Endothelial cell (in vitro differentiated cells): Measurements from ENCODE around the gene ITPKC. TPM values are rescaled to one million over a fixed set of nuclear protein-coding genes. Genes with fewer than 3 reads are reported as not detected.

Source experiments
- DNase-seq: peaks from one replicate; pipeline ENCODE4 v3.0.0; 2021; ENCODE audit warnings: low spot score
- H3K27ac Mint-ChIP-seq: one replicate; pipeline ENCODE4 v1.8.0; 2021; ENCODE audit warnings: mixed read lengths, inconsistent platforms; ENCODE audit not compliant: unreplicated experiment
- H3K27me3 Mint-ChIP-seq: one replicate; pipeline ENCODE4 v1.8.0; 2021; ENCODE audit warnings: mild to moderate bottlenecking, moderate library complexity, mixed read lengths, inconsistent platforms; ENCODE audit not compliant: unreplicated experiment
- H3K36me3 Mint-ChIP-seq: one replicate; pipeline ENCODE4 v1.8.0; 2021; ENCODE audit warnings: mild to moderate bottlenecking, low read depth, mixed read lengths, inconsistent platforms; ENCODE audit not compliant: unreplicated experiment
- H3K4me1 Mint-ChIP-seq: one replicate; pipeline ENCODE4 v1.8.0; 2021; ENCODE audit warnings: mild to moderate bottlenecking, mixed read lengths, inconsistent platforms; ENCODE audit not compliant: unreplicated experiment
- H3K4me3 Mint-ChIP-seq: one replicate; pipeline ENCODE4 v1.8.0; 2021; ENCODE audit warnings: mild to moderate bottlenecking, mixed read lengths, inconsistent platforms; ENCODE audit not compliant: unreplicated experiment
- H3K9me3 Mint-ChIP-seq: one replicate; pipeline ENCODE4 v1.8.0; 2021; ENCODE audit warnings: mixed read lengths, inconsistent platforms; ENCODE audit not compliant: unreplicated experiment
- CTCF ChIP-seq: fragments of 200-600 bp; sonication (generic); IDR thresholded peaks from one replicate; pipeline ENCODE4 v1.5.0; 2021; ENCODE audit warnings: antibody characterized with exemption; ENCODE audit not compliant: unreplicated experiment
- total RNA-seq: library from RNA; stranded (reverse); fragmentation: NEBNext Ultra II Directional; extraction: Animal tissue kit (Norgen Biotek cat#: 25700); gene quantifications from one replicate; pipeline ENCODE4 v1.2.1, GENCODE V29; 2021; ENCODE audit not compliant: unreplicated experiment

Gene ITPKC
- total RNA-seq, 1 donor from 2014 or later = 12.1 TPM

GRCh38 chr19:40704491-40705361, 12.2 kb upstream of the ITPKC start:
- H3K9me3 Mint-ChIP-seq = no peaks in the 10 kb centered on the region
- no peak for DNase-seq
- TF ChIP-seq CTCF = no peak
- peaks cover 11% of the 10 kb centered on the region for H3K36me3 Mint-ChIP-seq
- peaks cover 4% of the 10 kb centered on the region for H3K4me1 Mint-ChIP-seq
- no peak overlapping the region for H3K27ac Mint-ChIP-seq
- peak overlapping the region; percentile 21 for H3K4me3 Mint-ChIP-seq
- peaks cover 1% of the 10 kb centered on the region for H3K27me3 Mint-ChIP-seq

- H3K36me3 Mint-ChIP-seq = peaks cover 11% of the 10 kb centered on the region
- peaks cover 4% of the 10 kb centered on the region for H3K4me1 Mint-ChIP-seq
- H3K4me3 Mint-ChIP-seq = no peak overlapping the region
- no peak for DNase-seq
- H3K27ac Mint-ChIP-seq = no peak overlapping the region
- H3K27me3 Mint-ChIP-seq = peaks cover 1% of the 10 kb centered on the region
- H3K9me3 Mint-ChIP-seq = no peaks in the 10 kb centered on the region
- no peak for TF ChIP-seq CTCF
Observed at GRCh38 chr19:40705362-40705651, 11.6 kb upstream of the ITPKC start.

GRCh38 chr19:40705950-40706619, 10.8 kb upstream of the ITPKC start:
- TF ChIP-seq CTCF = no peak
- peaks cover 11% of the 10 kb centered on the region for H3K36me3 Mint-ChIP-seq
- no peak for DNase-seq
- H3K4me1 Mint-ChIP-seq = peaks cover 4% of the 10 kb centered on the region
- H3K27me3 Mint-ChIP-seq = peaks cover 1% of the 10 kb centered on the region
- H3K27ac Mint-ChIP-seq = no peak overlapping the region
- no peak overlapping the region for H3K4me3 Mint-ChIP-seq
- H3K9me3 Mint-ChIP-seq = no peaks in the 10 kb centered on the region

GRCh38 chr19:40707615-40708014, 9.3 kb upstream of the ITPKC start:
- DNase-seq = no peak
- Mint-ChIP-seq H3K27me3 (peaks cover 1% of the 10 kb centered on the region), H3K36me3 (peaks cover 10% of the 10 kb centered on the region), H3K9me3 (no peaks in the 10 kb centered on the region), H3K4me1 (peaks cover 4% of the 10 kb centered on the region), H3K27ac (no peak overlapping the region), H3K4me3 (no peak overlapping the region)
- no peak for TF ChIP-seq CTCF

- H3K27ac Mint-ChIP-seq = no peak overlapping the region
- no peak for DNase-seq
- H3K27me3 Mint-ChIP-seq = peaks cover 3% of the 10 kb centered on the region
- peaks cover 4% of the 10 kb centered on the region for H3K36me3 Mint-ChIP-seq
- TF ChIP-seq CTCF = no peak
- H3K4me1 Mint-ChIP-seq = no peaks in the 10 kb centered on the region
- H3K9me3 Mint-ChIP-seq = no peaks in the 10 kb centered on the region
- H3K4me3 Mint-ChIP-seq = no peak overlapping the region
Observed at GRCh38 chr19:40709817-40710216, 7.1 kb upstream of the ITPKC start.
